SK-N-SH treated with all-trans-retinoic acid at 6 μM for 48 hours (cell line): ENCODE results near the gene BLM.

Source experiments
- ARNTL ChIP-seq: fragments of 450-650 bp; formaldehyde crosslinking; IDR thresholded peaks from 2 replicates; pipeline ENCODE4 v1.5.0; 2020; ENCODE audit warnings: low read depth, mild to moderate bottlenecking, moderate library complexity, borderline replicate concordance
- ESRRG ChIP-seq: fragments of 250-450 bp; sonication (Bioruptor Pico); IDR thresholded peaks from 2 replicates; pipeline ENCODE4 v1.6.1; 2021; ENCODE audit warnings: mild to moderate bottlenecking
- ISL1 ChIP-seq: fragments of 250-450 bp; sonication (Bioruptor Pico); IDR thresholded peaks from 2 replicates; pipeline ENCODE4 v2.1.2; 2022; ENCODE audit warnings: mild to moderate bottlenecking, moderate library complexity
- PATZ1 ChIP-seq: fragments of 250-450 bp; sonication (Bioruptor Pico); IDR thresholded peaks from 2 replicates; pipeline ENCODE4 v1.8.0; 2020; ENCODE audit warnings: mild to moderate bottlenecking, moderate library complexity, borderline replicate concordance
- RARB ChIP-seq: fragments of 250-450 bp; sonication (Bioruptor Pico); IDR thresholded peaks from 2 replicates; pipeline ENCODE4 v1.8.0; 2021; ENCODE audit warnings: mild to moderate bottlenecking, moderate library complexity
- TCF4 ChIP-seq: fragments of 250-450 bp; sonication (Bioruptor Pico); IDR thresholded peaks from 2 replicates; pipeline ENCODE4 v1.8.0; 2021; ENCODE audit warnings: mild to moderate bottlenecking, moderate library complexity, borderline replicate concordance
- TOX ChIP-seq: fragments of 250-450 bp; sonication (Bioruptor Pico); IDR thresholded peaks from 2 replicates; pipeline ENCODE4 v1.8.0; 2021; ENCODE audit warnings: mild to moderate bottlenecking, moderate library complexity, borderline replicate concordance
- ZNF565 ChIP-seq: fragments of 450-650 bp; formaldehyde crosslinking; conservative IDR thresholded peaks from 2 replicates; pipeline ENCODE4 v1.5.0; 2020; ENCODE audit warnings: low read depth, mild to moderate bottlenecking, moderate library complexity

GRCh38 chr15:90697175-90697574 is 20.0 kb upstream of the BLM start:
- TF ChIP-seq PATZ1 (CRISPR knock-in tag), result no peak
- no peak for TF ChIP-seq TCF4 (CRISPR knock-in tag)
- TF ChIP-seq RARB (CRISPR knock-in tag), result no peak
- no peak for TF ChIP-seq TOX (CRISPR knock-in tag)
- TF ChIP-seq ARNTL (CRISPR knock-in tag), result no peak
- TF ChIP-seq ZNF565, result no peak
- TF ChIP-seq ESRRG (CRISPR knock-in tag), result no peak
- no peak for TF ChIP-seq ISL1 (CRISPR knock-in tag)
